ENCODE results near the gene CPED1. TPM values are rescaled to one million over a fixed set of nuclear protein-coding genes. Genes with fewer than 3 reads are reported as not detected.

Gene CPED1
- total and polyA plus RNA-seq, 7 donors: 1.2 to 120 (median 79.6) TPM

GRCh38 chr7:120959929-120960484 is 28.5 kb upstream of the CPED1 start:
- Histone ChIP-seq H3K4me3 (no peak overlapping the region), H3K9me3 (no peaks in the 10 kb centered on the region), H3K4me1 (peaks cover 0 to 14% (median 12%) of the 10 kb centered on the region in 4 donors), H3K36me3 (peaks cover 0 to 42% (median 14%) of the 10 kb centered on the region in 4 donors), H3K27me3 (no peaks in the 10 kb centered on the region), H3K27ac (no peak overlapping the region)
- intact Hi-C loops (cut with DNase I): no loop called here
- TF ChIP-seq POLR2AphosphoS5 (IDR thresholded peaks at IDR 0.05) (no peak), POLR2A (IDR thresholded peaks at IDR 0.05) (no peak), EP300 (IDR thresholded peaks at IDR 0.05) (no peak), CTCF (IDR thresholded peaks at IDR 0.05) (no peak)
- 89 to 95% methylated on average over 8 of the region's 8 CpGs for WGBS, 2 donors
- DNase-seq: no peak

GRCh38 chr7:120960714-120961113 is 27.8 kb upstream of the CPED1 start:
- Histone ChIP-seq H3K27ac (no peak overlapping the region), H3K27me3 (no peaks in the 10 kb centered on the region), H3K9me3 (no peaks in the 10 kb centered on the region), H3K4me3 (no peak overlapping the region), H3K4me1 (peaks cover 0 to 14% (median 12%) of the 10 kb centered on the region in 4 donors), H3K36me3 (peaks cover 0 to 42% (median 12%) of the 10 kb centered on the region in 4 donors)
- DNase-seq: no peak
- TF ChIP-seq POLR2A (IDR thresholded peaks at IDR 0.05): no peak
- no peak for TF ChIP-seq CTCF (IDR thresholded peaks at IDR 0.05)
- TF ChIP-seq EP300 (IDR thresholded peaks at IDR 0.05): no peak
- TF ChIP-seq POLR2AphosphoS5 (IDR thresholded peaks at IDR 0.05): no peak
- intact Hi-C loops (cut with DNase I): no loop called here
- WGBS, 2 donors: 78 to 83% methylated on average over 1 of the region's 1 CpG

GRCh38 chr7:120961638-120962173 is 26.8 kb upstream of the CPED1 start:
- Histone ChIP-seq H3K27ac (no peak overlapping the region), H3K36me3 (peaks cover 0 to 42% (median 10%) of the 10 kb centered on the region in 4 donors), H3K27me3 (no peaks in the 10 kb centered on the region), H3K4me1 (peaks cover 0 to 14% (median 12%) of the 10 kb centered on the region in 4 donors), H3K9me3 (no peaks in the 10 kb centered on the region), H3K4me3 (no peak overlapping the region)
- no peak for DNase-seq
- WGBS, 2 donors: 71% methylated on average over 1 of the region's 1 CpG
- no peak for TF ChIP-seq POLR2A (IDR thresholded peaks at IDR 0.05)
- TF ChIP-seq POLR2AphosphoS5 (IDR thresholded peaks at IDR 0.05): no peak
- no peak for TF ChIP-seq CTCF (IDR thresholded peaks at IDR 0.05)
- no peak for TF ChIP-seq EP300 (IDR thresholded peaks at IDR 0.05)
- intact Hi-C loops (cut with DNase I): no loop called here

GRCh38 chr7:120964088-120964487 is 24.4 kb upstream of the CPED1 start:
- Histone ChIP-seq H3K27ac (no peak overlapping the region), H3K4me1 (peaks cover 0 to 14% (median 12%) of the 10 kb centered on the region in 4 donors), H3K4me3 (no peak overlapping the region), H3K27me3 (no peaks in the 10 kb centered on the region), H3K9me3 (no peaks in the 10 kb centered on the region), H3K36me3 (peaks cover 0 to 48% (median 19%) of the 10 kb centered on the region in 4 donors)
- intact Hi-C loops (cut with DNase I): no loop called here
- DNase-seq: no peak
- 98% methylated on average over 1 of the region's 1 CpG for WGBS, 2 donors
- TF ChIP-seq POLR2AphosphoS5 (IDR thresholded peaks at IDR 0.05) (no peak), EP300 (IDR thresholded peaks at IDR 0.05) (no peak), CTCF (IDR thresholded peaks at IDR 0.05) (no peak), POLR2A (IDR thresholded peaks at IDR 0.05) (no peak)
